NCI-H1105 (cell line): Measurements from ENCODE around the gene GLUD2.
"Not testable (repeated sequence)": the region's sequence is repeated elsewhere in the genome, so short reads cannot be mapped to it uniquely, and the experiment has no call there.

ENCODE experiments used
- DNase-seq: peaks from one replicate; lab custom pipeline; 2025; lab: John Stamatoyannopoulos, UW

The GLUD2 gene

DNA sequence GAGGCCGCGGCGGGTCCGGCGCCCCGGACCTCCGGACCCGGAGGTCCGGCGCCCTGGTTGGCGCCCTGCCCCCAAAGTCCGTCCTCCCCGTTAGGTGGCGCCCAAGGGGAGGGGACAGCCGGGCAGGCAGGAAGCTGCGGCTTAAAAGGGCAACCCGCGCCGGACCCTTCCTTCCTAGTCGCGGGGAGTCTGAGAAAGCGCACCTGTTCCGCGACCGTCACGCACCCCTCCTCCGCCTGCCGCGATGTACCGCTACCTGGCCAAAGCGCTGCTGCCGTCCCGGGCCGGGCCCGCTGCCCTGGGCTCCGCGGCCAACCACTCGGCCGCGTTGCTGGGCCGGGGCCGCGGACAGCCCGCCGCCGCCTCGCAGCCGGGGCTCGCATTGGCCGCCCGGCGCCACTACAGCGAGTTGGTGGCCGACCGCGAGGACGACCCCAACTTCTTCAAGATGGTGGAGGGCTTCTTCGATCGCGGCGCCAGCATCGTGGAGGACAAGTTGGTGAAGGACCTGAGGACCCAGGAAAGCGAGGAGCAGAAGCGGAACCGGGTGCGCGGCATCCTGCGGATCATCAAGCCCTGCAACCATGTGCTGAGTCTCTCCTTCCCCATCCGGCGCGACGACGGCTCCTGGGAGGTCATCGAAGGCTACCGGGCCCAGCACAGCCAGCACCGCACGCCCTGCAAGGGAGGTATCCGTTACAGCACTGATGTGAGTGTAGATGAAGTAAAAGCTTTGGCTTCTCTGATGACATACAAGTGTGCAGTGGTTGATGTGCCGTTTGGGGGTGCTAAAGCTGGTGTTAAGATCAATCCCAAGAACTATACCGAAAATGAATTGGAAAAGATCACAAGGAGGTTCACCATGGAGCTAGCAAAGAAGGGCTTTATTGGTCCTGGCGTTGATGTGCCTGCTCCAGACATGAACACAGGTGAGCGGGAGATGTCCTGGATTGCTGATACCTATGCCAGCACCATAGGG lies at the start of gene GLUD2:
GLUD2 (plus strand) TSS at position 170 of the 979 bp plus-strand sequence; CDS start at position 245, 75 bp downstream.
- not testable (repeated sequence) for DNase-seq

DNA sequence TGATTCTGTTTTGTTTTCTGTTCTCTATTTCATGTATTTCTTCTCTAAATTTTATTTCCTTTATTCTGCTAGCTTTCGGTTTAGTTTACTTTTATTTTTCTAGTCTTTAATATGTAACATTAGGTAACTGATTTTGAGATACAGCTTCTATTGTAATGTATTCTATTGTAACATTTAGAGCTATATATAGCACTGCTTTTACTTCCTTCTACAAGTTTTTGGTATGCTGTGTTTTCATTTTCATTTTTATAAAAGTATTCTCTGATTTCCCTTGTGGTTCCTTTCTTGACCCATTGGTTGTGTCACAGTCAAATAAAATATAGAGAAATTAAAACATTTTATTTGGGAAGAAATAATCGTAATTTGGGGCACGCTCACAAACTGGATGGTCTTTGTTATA lies 48.0 kb upstream of the GLUD2 start:
- DNase-seq = no peak

DNA sequence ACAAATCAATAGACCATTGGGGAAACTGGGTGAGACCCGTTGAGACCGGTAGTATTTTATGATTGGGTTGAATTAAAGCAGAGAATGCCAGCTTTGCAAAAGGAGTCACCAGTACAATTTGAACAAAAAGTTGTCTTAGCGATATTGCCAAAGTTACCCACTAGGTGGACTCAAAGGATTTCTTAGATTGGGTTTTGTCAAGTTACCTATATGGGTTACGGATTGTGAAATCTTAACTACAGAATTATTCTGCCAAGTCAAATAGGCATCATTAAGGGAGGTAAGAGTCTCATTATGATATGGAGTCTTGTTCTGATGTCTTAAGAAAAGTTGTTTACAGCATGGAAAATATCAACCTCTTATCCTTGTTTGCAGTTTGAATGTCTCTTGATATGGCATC lies 46.8 kb upstream of the GLUD2 start:
- DNase-seq = no peak

DNA sequence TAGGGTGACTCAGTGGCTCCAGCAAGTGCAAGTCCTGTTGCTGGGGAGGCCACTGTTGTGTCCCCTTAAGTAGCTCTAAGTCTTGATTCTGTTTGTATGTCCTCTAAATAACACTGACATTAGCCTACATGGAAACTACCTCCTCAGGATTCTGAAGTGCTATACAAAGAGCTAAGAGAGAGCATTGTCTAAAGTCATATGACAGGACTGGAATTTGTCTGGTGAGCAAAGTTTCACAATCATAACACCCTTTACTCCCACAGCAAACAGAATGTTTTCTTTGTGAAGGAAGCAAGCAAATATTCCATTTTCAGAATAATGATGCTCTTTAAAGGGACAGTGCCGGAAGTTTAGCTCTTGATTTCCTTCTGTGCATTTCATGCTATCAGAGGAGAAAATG lies 38.5 kb upstream of the GLUD2 start:
- DNase-seq = no peak

DNA sequence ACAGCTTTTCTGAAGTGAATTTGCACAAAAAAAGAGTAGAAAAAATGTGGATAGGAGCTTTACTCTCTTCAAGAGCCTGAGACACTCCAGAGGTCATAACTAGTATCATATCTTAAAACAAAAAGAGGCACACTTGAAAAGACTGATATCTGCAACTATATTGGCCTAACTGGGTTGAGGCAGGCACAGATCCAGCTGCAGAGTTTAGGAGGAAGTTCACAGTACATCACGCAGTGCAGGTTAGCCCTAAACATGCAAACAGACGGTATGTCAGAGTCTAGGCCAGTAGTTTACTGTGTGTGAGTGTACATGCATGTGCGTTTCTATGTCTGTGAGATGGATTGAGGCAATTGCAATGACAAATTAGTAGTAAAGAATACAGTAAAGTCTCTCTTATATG lies 37.6 kb upstream of the GLUD2 start:
- DNase-seq = no peak

DNA sequence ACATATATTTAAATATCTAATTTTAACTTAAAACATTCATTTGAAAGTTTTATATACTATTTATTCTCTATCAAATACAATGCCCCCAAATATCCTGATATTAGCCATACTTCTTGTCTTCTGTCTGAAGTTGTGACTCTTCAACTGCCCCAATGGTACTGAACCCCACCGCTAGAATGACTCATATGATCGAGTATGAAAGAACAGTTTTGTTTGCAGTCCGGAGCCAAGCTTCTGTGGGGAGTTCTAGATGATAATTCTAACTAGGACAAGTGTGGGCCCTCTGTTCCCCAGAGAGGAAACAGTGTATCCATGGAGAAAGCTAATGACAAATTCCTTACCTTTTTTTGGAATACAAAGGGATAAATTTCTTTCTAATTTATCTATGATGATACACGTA lies 37.2 kb upstream of the GLUD2 start:
- DNase-seq = no peak

DNA sequence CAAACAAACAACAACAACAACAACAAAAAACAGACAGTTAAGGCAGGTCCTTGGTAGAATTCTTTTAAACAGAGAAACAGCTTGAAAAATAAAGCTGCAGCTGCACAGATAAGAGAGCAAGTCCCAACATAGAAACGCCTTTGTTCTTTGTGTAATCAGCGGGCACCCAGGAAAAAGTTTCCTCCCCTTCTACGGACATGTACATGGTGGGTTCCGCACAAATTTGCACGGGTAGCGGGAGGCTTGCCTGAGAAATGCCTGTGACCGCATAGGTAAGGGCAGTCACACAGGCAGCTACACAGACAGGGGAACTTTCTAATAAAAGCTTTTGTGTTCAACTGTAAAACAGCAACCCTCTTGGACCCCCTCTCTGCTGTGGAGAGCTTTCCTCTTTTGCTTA lies 36.2 kb upstream of the GLUD2 start:
- no peak for DNase-seq

DNA sequence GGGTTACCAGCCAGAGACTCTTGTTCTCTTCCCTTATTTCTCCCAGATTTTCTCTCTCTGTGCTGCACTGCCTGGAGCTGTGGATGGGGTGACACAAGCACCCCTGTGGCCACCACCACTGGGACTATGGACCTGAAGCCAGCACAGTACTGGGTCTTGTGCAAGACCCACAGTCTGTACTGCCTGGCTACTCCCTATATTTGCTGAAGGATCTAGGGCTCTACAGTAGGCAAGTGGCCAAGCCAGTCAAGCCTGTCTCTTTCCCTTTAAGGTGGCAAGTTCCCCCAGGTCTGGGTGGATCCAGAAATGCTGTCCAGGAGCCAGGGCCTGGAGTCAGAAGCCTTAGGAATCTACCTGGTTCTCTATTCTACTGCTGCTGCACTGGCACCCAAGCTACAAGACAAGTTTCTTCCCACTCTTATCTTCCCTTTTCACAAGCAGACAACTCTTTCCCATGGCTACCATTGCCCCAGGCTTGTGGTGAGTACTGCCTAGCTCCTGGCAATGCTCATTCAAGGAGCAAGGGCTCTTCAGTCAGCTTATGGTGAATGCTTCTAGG lies 33.4 kb upstream of the GLUD2 start:
- no peak for DNase-seq

DNA sequence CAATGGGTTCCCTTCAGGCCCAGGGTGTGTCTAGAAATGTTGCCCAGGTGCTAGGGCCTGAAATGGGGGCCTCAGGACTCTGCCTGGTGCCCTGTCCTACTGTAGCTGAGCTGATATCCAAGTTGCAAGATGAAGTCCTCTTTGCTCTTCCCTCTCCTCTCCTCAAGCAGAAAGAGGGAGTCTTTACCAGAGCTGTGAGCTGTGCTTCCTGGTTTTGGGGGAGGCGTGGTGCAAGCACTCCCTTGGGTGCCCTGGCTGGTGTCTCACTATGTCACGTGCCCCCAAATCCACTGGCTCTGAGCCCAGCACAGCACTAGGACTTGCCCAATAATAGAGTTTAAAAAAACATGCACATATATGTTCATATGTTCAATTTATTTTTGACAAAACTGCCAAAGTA lies 32.6 kb upstream of the GLUD2 start:
- no peak for DNase-seq

DNA sequence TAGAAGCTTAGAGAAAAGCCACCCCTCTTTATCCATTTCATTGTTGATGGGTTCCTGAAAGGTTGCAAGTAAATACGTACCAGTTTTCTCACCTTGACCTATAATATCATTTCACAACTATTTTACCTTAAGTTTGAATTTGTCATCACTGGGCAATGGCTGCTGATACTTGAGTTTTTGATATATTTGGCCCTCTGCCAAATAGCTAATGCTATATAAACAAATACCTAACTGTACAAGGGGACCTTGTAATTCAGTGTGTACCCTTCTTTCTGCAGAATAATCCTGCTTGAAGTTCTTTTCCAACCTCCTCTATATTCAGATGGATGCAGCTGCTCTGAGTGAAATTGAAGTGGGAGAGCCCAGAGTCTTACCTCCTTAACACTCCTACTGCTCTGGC lies 19.0 kb upstream of the GLUD2 start:
- DNase-seq = peak; percentile 32

DNA sequence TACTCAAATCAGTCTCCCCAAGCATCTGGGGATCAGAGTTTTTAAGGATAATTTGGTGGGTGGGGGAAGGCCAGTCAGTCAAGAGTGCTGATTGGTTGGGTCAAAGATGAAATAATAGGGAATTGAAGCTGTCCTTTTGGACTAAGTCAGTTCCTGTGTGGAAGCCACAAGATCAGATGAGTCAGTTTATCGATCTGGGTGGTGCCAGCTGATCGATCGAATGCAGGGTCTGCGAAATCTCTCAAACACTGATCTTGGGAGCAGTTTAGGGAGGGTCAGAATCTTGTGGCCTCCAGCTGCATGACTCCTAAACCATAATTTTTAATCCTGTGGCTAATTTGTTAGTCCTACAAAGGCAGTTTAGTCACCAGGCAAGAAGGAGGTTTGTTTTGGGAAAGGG lies 17.3 kb upstream of the GLUD2 start:
- DNase-seq = no peak

DNA sequence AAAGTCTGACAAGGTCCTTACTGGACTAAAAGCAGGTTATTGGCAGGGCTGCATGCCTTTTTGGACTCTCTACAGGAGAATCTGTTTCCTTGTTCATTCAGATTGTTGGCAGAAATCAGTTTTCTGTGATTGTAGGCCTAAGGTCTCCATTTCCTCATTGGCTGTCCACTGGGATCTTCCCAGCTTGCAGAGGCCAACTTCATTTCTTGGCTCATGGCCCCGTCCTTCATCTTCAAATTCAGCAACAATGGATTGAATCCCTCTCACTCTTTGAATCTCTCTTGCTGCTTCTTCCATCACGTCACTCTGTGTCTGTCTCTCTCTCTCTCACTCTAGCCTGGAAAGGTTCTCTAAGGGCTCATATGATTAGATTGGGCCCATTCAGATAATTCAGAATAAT lies 14.9 kb upstream of the GLUD2 start:
- no peak for DNase-seq

DNA sequence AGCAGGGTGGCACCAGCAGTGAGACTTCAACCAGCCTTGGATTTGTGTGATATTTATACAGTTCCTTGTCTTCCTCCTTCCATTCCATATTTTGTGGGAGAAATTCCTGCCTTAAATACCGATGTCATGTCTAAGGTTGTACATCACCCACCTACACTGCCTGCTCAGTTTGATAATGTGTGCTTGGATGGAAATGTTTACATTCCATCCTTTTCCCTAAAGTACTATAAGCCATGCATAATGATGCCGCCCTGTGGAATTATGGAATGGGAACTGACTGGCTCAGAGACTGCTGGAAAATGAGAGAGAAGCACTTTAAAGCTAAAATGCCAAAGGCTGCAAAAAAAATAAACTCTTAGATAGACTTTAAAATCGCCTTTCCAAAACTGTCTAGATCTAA lies 11.3 kb upstream of the GLUD2 start:
- DNase-seq = no peak

DNA sequence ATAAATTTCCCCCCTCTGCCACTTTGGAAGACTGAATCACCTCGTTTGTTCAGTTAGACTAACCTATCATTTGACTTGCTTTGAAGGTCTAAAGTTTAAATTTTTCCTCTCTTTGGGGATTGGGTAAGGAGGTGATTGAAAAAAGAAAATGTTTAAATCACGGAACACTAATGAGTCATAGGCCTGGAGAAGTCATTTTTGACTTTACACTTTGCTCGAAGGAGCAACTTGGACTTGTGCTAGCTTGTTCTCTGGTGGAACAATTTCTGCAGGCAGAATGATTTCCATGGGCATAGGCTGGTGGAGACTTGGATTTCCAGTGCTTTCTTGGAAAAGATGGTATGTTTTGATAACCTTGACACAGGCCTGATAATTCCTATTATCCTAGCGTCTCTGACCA lies 10.5 kb upstream of the GLUD2 start:
- no peak for DNase-seq

DNA sequence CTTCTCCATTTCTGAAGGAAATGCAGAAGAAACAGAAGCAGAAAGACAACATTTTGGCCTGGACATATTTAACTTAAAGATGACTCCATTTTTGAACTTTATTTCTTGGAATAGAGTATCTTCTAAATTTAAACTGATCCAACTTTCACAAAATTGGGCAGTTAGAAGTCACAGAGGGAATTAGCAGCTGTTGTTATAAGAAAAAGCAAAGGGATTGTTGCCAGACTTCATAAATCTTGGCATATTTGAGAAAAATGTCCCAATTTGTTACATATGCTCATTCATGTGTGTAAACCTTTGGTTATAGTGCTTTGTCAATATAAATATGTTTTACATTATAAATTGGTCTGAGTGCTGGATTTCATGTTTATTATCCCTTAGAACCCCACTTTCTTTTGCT lies 3.4 kb downstream of the GLUD2 start:
- no peak for DNase-seq

DNA sequence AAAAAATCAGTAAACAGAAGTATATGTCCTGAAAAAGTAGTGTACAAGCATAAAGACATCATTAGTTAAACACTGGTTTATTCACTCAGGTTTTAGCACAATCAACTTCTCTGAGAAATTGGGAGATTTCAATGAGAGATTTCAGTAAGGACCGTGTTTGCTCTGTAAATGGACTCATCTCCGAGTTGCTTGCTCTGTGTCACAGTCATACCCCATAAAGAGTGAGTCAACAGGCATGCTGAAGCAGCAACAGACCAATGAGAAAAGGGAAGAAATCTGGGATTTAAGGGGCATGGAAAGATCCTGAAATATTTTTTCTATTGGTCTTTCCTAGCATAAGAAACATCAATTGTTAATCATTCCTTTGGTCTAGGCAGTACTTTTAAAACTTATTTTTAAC lies 4.7 kb downstream of the GLUD2 start:
- DNase-seq = no peak

DNA sequence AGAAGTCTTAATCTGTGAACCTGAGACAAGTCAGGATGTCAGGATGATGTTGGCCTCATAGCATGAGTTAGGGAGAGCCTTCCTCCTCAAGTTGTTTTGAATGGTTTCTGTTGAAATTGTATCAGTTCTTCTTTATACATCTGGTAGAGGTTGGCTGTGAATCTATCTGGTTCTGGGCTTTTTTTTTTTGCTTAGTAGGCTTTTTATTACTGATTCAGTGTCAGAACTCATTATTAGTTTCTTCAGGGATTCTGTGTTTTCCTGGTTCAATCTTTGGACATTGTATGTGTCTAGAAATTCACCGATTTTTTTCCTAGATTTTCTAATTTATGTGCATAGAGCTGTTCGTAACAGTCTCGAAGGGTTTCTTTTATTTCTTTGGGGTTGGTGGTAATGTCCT lies 14.9 kb downstream of the GLUD2 start:
- DNase-seq = no peak

DNA sequence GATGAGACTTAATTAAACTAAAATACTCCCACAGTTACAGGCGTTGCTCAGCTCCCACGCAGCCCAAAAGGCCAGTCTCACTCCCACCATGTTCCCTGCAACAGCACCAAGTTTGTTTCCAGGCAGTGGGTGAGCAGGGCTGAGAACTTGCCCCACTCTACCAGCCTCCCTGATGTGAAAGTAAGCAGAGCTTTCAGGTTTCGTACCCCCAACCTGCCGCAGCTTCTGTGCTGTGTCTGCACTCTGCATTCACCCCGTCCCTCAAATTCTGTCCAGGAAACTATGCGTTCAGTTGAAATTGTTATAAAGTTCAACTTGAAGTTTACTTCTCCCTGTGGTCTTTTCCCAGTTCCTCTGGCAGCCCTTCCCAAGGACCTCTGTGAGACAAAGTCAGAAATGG lies 17.2 kb downstream of the GLUD2 start:
- no peak for DNase-seq

DNA sequence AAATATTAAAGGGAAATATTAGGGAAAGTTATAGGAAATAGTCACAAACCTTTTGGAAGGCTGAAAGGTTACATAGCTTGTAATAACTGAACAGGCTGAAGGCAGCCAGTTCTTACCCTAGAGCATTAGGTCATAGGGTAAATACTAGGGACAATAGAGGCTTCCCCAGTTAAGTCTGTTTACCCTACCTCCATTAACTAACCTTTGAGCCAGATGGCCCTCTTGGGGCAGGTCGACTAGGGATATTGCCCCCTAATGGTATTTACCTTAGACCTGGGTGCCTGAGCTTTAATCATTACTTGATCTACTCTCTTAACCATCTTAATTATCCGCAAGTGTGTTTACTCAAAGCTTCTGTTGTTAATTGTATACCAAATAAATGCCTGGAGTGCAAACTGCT lies 36.8 kb downstream of the GLUD2 start:
- DNase-seq = not testable (repeated sequence)

DNA sequence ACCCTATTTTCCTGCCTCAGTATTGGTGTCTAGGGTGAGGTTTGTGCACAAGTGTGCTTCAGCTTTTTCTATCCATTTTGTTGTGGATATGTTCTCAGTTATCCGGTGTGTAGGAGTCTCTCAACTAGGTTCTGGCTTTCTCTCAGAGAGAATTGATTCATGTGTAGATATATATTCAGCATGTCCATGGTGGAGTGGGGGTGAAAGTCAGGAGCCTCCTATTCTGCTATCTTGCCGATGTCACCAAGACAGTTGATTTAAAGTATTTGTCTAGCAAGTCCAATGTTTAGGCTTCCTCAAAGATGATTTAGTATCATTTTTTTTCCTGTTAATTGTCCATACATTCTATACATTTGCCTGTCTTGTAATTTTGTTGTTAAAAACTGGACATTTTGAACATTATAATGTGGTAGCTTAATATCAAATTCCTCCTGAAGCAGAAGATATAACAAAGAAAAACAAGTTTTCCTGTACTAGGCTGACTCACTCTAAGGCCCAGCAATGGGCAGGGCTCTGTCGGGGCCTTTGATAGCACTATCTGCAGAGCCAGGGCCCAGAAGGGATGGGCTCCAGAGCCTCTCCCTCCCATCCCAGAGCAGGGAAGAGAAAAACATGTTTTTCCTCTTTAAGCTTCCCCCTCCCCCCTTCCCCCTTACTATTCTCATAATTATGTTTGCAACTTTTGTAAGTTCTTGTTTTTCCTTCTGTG lies 37.6 kb downstream of the GLUD2 start:
- no peak for DNase-seq

DNA sequence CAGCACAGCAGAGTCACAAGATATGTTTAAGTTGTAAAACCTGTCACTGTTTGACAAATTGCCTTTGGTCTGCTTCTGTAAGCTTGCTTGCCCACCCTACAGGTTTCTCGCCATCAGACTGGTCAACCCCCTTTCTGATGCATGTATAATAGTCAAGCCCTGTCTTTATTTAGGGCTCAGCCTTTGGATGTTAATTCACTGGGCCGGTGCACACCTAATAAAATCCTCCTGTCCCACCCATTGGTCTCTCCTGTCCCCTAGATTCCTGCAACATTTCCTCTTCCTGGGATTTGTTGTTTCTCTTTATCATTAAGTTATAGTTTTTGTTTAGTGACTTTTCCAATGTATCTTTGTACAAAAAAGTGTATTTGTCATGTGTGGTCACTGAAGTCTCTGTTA lies 38.2 kb downstream of the GLUD2 start:
- no peak for DNase-seq

DNA sequence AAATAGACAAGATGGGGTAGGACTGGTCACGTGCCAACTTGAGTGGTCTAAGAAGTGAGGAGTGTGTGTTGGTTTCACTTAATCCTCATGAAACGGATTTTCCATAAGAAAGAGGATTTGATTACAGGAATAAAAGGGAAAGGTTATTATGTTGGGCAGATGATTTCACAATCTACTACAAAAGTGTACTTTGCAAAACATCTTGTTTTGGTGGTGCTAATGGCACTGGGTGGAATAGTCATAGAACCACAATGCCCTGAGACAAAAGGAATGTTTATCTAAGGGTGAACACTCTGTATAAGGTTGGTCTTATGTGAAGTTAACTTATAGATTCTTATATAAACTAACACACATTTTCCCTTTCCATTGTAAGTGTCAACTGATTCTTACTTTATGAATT lies 45.6 kb downstream of the GLUD2 start:
- DNase-seq = no peak
